Hepatocyte (in vitro differentiated cells): ENCODE measurements around the gene C1QTNF3. TPM values are rescaled to one million over a fixed set of nuclear protein-coding genes. Genes with fewer than 3 reads are reported as not detected.
"Not testable (repeated sequence)": the region's sequence is repeated elsewhere in the genome, so short reads cannot be mapped to it uniquely, and the experiment has no call there.

Source experiments
- DNase-seq: peaks from one replicate; pipeline ENCODE4 v3.0.0-alpha.2; 2016; ENCODE audit warnings: low spot score
- H2AFZ ChIP-seq: fragments of 200-600 bp; sonication (generic); 2 replicates; pipeline ENCODE4 v1.6.0; 2016; ENCODE audit warnings: antibody characterized with exemption, mild to moderate bottlenecking
- H3K27ac ChIP-seq: fragments of 200-600 bp; sonication (generic); 2 replicates; pipeline ENCODE4 v1.5.1; 2016; ENCODE audit warnings: mild to moderate bottlenecking
- H3K27me3 ChIP-seq: fragments of 200-600 bp; sonication (generic); 2 replicates; pipeline ENCODE4 v1.6.1; 2016
- H3K36me3 ChIP-seq: fragments of 200-600 bp; sonication (generic); replicated peaks from 2 replicates; pipeline ENCODE4 v1.5.1; 2016; ENCODE audit warnings: low read depth; ENCODE audit not compliant: insufficient read depth
- H3K4me1 ChIP-seq: fragments of 200-600 bp; sonication (generic); 2 replicates; pipeline ENCODE4 v1.5.1; 2016; ENCODE audit warnings: mild to moderate bottlenecking, moderate library complexity; ENCODE audit not compliant: insufficient read depth
- H3K4me2 ChIP-seq: fragments of 200-600 bp; sonication (generic); 2 replicates; pipeline ENCODE4 v1.6.0; 2016
- H3K4me3 ChIP-seq: fragments of 200-600 bp; sonication (generic); 2 replicates; pipeline ENCODE4 v1.5.1; 2016; ENCODE audit warnings: mild to moderate bottlenecking
- H3K79me2 ChIP-seq: fragments of 200-600 bp; sonication (generic); 2 replicates; pipeline ENCODE4 v1.6.0; 2017; ENCODE audit warnings: mild to moderate bottlenecking
- H3K9me2 ChIP-seq: fragments of 200-600 bp; sonication (generic); replicated peaks from 2 replicates; pipeline ENCODE4 v1.6.0; 2017; ENCODE audit warnings: mild to moderate bottlenecking; ENCODE audit not compliant: insufficient read depth
- H3K9me3 ChIP-seq: fragments of 200-600 bp; sonication (generic); 2 replicates; pipeline ENCODE4 v1.5.1; 2016; ENCODE audit warnings: low read depth, mild to moderate bottlenecking
- H4K20me1 ChIP-seq: fragments of 200-600 bp; sonication (generic); 2 replicates; pipeline ENCODE4 v1.6.0; 2016; ENCODE audit warnings: mild to moderate bottlenecking; ENCODE audit not compliant: insufficient read depth, poor library complexity, severe bottlenecking
- EZH2 ChIP-seq: fragments of 200-600 bp; sonication (generic); IDR thresholded peaks from 2 replicates; pipeline ENCODE4 v1.6.1; 2016; ENCODE audit warnings: antibody characterized with exemption, mild to moderate bottlenecking, borderline replicate concordance
- EZH2phosphoT487 ChIP-seq: fragments of 200-600 bp; sonication (generic); IDR thresholded peaks from one replicate; pipeline ENCODE4 v1.6.1; 2018; ENCODE audit warnings: antibody characterized with exemption, mild to moderate bottlenecking, low read depth, moderate library complexity; ENCODE audit not compliant: unreplicated experiment, severe bottlenecking
- WGBS: methylation state at CpG from one replicate; pipeline ENCODE4 v1.1.6; 2016; ENCODE audit warnings: low lambda C conversion rate; ENCODE audit errors: missing lambda C conversion rate; 5-methylcytosine and 5-hydroxymethylcytosine counted together
- polyA plus RNA-seq: library from polyadenylated mRNA; unstranded; fragments of >200 nt; fragmentation: Nextera tagmentation; extraction: Ambion mirVana; gene quantifications from 2 replicates; pipeline ENCODE4 v1.2.1, GENCODE V29; 2016
- total RNA-seq: library from RNA; depleted of rRNA; stranded (reverse); fragments of >200 nt; gene quantifications from 2 replicates; pipeline ENCODE4 v1.2.3, GENCODE V29; 2014
- TF ChIP-seq, protein P1 (sequence below): fragments of 200-600 bp; sonication (generic); IDR thresholded peaks from 2 replicates; pipeline ENCODE4 v1.5.1; 2016; ENCODE audit warnings: antibody characterized with exemption, mild to moderate bottlenecking; ENCODE audit not compliant: poor library complexity

C1QTNF3 gene
- total and polyA plus RNA-seq, 2 experiments from 2014 or later, result 2.7 to 7.4 TPM

DNA sequence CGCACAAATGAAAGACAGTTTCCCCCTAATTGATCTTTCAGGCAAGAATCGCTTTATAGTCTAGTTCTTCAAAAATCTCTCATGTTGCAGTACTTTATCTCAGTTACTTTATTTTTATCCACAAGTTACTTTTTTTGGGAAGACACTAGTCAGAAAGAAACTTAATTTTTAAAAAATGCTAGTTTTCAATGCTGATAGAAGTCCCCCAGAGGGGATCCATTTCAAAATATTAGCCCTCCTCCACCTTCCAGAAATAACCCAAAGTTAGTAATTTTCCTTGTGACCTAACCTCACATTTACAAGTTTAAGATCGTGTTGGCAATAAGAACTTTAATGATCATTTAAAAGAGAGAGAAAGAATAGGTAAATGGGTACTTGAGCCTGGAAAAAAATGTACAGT, 11.0 kb downstream of the C1QTNF3 start:
- Histone ChIP-seq H3K79me2 (no peaks in the 10 kb centered on the region), H4K20me1 (no peaks in the 10 kb centered on the region), H3K4me2 (no peak overlapping the region), H3K27me3 (no peaks in the 10 kb centered on the region), H3K36me3 (no peaks in the 10 kb centered on the region), H3K9me3 (no peaks in the 10 kb centered on the region), H3K4me3 (no peak overlapping the region), H3K9me2 (no peaks in the 10 kb centered on the region), H3K27ac (no peak overlapping the region), H3K4me1 (peaks cover 4% of the 10 kb centered on the region), H2AFZ (no peak overlapping the region)
- DNase-seq, result no peak
- 94% methylated on average over 3 of the region's 3 CpGs for WGBS
- TF ChIP-seq EZH2, result no peak
- TF ChIP-seq, protein P1, sequence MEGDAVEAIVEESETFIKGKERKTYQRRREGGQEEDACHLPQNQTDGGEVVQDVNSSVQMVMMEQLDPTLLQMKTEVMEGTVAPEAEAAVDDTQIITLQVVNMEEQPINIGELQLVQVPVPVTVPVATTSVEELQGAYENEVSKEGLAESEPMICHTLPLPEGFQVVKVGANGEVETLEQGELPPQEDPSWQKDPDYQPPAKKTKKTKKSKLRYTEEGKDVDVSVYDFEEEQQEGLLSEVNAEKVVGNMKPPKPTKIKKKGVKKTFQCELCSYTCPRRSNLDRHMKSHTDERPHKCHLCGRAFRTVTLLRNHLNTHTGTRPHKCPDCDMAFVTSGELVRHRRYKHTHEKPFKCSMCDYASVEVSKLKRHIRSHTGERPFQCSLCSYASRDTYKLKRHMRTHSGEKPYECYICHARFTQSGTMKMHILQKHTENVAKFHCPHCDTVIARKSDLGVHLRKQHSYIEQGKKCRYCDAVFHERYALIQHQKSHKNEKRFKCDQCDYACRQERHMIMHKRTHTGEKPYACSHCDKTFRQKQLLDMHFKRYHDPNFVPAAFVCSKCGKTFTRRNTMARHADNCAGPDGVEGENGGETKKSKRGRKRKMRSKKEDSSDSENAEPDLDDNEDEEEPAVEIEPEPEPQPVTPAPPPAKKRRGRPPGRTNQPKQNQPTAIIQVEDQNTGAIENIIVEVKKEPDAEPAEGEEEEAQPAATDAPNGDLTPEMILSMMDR, result no peak
- no peak for TF ChIP-seq EZH2phosphoT487

DNA sequence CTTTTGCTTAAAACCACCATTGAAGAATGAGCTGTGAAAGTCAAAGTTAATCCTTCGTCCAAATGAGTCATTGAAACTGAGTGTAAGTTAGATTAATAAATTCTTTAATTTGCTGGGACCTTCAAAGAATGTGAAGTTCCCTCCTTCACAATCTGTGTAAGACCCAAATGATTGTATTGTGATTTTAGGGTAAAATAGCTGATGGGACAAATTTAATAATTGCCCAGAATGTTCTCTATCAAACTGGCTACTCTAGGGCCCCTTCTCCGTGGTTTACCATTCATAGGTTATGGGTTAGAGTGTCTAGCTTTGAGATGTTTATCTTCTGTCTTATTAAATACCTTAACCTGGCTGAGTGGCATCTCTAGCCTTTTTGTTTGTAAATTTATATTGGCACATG, 11.9 kb downstream of the C1QTNF3 start:
- no peak overlapping the region for H3K4me3 ChIP-seq
- TF ChIP-seq EZH2phosphoT487, result no peak
- TF ChIP-seq, protein P1, result no peak
- H3K36me3 ChIP-seq, result no peaks in the 10 kb centered on the region
- no peak overlapping the region for H3K27ac ChIP-seq
- H3K4me1 ChIP-seq, result peaks cover 4% of the 10 kb centered on the region
- no peaks in the 10 kb centered on the region for H3K79me2 ChIP-seq
- H3K27me3 ChIP-seq, result no peaks in the 10 kb centered on the region
- no peak overlapping the region for H2AFZ ChIP-seq
- H3K9me2 ChIP-seq, result no peaks in the 10 kb centered on the region
- no peaks in the 10 kb centered on the region for H4K20me1 ChIP-seq
- 94% methylated on average over 2 of the region's 2 CpGs for WGBS
- H3K9me3 ChIP-seq, result no peaks in the 10 kb centered on the region
- no peak overlapping the region for H3K4me2 ChIP-seq
- DNase-seq, result no peak

DNA sequence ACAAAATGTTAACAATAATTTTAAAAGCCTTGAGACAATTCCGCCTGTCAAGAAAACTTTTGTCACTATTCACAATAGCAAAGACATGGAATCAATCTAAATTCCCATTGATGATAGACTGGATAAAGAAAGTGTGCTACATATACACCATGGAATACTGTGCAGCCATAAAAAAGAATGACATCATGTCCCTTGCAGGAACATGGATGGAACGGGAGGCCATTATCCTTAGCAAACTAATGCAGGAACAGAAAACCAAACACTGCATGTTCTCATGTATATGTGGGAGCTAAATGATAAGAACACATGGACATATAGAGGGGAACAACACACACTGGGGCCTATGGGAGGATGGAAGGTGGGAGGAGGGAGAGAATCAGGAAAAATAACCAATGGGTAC, 12.4 kb downstream of the C1QTNF3 start:
- not testable (repeated sequence) for H2AFZ ChIP-seq, H4K20me1 ChIP-seq, H3K4me2 ChIP-seq, H3K4me1 ChIP-seq, DNase-seq, H3K9me3 ChIP-seq, H3K27ac ChIP-seq, H3K79me2 ChIP-seq, H3K27me3 ChIP-seq, H3K36me3 ChIP-seq, H3K4me3 ChIP-seq, H3K9me2 ChIP-seq
- WGBS, result 96% methylated on average over 2 of the region's 2 CpGs

DNA sequence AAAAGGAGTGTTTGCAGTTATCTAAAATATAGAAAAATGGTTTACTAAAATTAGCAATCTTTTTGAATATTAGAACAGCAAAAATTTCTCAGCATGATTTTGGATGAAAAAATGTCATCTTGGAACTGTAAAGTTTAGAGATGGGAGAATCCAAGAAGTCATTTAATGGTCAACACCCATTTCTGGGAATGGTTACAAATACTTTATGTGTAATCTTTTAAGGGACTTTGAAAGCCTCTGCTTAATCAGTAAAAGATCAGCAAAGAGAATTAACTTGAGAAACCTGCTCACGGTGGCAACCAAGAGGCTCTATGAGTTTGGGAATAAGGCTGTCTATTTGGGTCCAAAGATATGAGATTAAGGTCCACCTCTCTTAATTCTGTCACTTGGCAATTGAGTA, 13.0 kb downstream of the C1QTNF3 start:
- Histone ChIP-seq H3K27me3 (no peaks in the 10 kb centered on the region), H2AFZ (no peak overlapping the region), H4K20me1 (no peaks in the 10 kb centered on the region), H3K9me3 (no peaks in the 10 kb centered on the region), H3K4me3 (no peak overlapping the region), H3K4me1 (peaks cover 4% of the 10 kb centered on the region), H3K27ac (no peak overlapping the region), H3K9me2 (no peaks in the 10 kb centered on the region), H3K36me3 (no peaks in the 10 kb centered on the region), H3K79me2 (no peaks in the 10 kb centered on the region), H3K4me2 (no peak overlapping the region)
- no peak for TF ChIP-seq EZH2phosphoT487
- no peak for TF ChIP-seq EZH2
- TF ChIP-seq, protein P1, result no peak
- DNase-seq, result no peak
- 72% methylated on average over 1 of the region's 1 CpG for WGBS
